Type B pancreatic cell (in vitro differentiated cells): ENCODE measurements around the gene MAGI1. TPM values are rescaled to one million over a fixed set of nuclear protein-coding genes. Genes with fewer than 3 reads are reported as not detected.

ENCODE experiments used
- DNase-seq: peaks from one replicate; pipeline ENCODE4 v3.0.0; 2021; ENCODE audit warnings: mixed read lengths; ENCODE audit not compliant: unreplicated experiment; ENCODE audit errors: extremely low spot score
- H3K27ac Mint-ChIP-seq: 2 replicates; pipeline ENCODE4 v1.8.0; 2021; ENCODE audit warnings: mild to moderate bottlenecking, mixed read lengths
- H3K27me3 Mint-ChIP-seq: 2 replicates; pipeline ENCODE4 v1.8.0; 2021; ENCODE audit warnings: mixed read lengths
- H3K36me3 Mint-ChIP-seq: 2 replicates; pipeline ENCODE4 v1.8.0; 2021; ENCODE audit warnings: mixed read lengths
- H3K4me1 Mint-ChIP-seq: one replicate; pipeline ENCODE4 v1.8.0; 2021; ENCODE audit warnings: mixed read lengths; ENCODE audit not compliant: unreplicated experiment
- H3K4me3 Mint-ChIP-seq: 2 replicates; pipeline ENCODE4 v1.8.0; 2021; ENCODE audit warnings: mild to moderate bottlenecking, mixed read lengths
- H3K9me3 Mint-ChIP-seq: 2 replicates; pipeline ENCODE4 v1.8.0; 2021; ENCODE audit warnings: mixed read lengths
- CTCF ChIP-seq: fragments of 200-600 bp; sonication (generic); conservative IDR thresholded peaks from 2 replicates; pipeline ENCODE4 v1.5.0; 2021; ENCODE audit warnings: antibody characterized with exemption, mild to moderate bottlenecking
- total RNA-seq: library from RNA; stranded (reverse); gene quantifications from 2 replicates; pipeline ENCODE4 v1.2.1, GENCODE V29; 2021; ENCODE audit warnings: low replicate concordance

The MAGI1 gene
- total RNA-seq, 1 donor from 2014 or later, result 53.1 TPM

GRCh38 chr3:65814845-65815578 is 223.7 kb downstream of the MAGI1 start:
- Mint-ChIP-seq H3K4me1 (peaks cover 32% of the 10 kb centered on the region), H3K4me3 (no peak overlapping the region), H3K36me3 (peaks cover 3% of the 10 kb centered on the region), H3K27ac (no peak overlapping the region), H3K27me3 (no peaks in the 10 kb centered on the region), H3K9me3 (no peaks in the 10 kb centered on the region)
- DNase-seq, result no peak
- no peak for TF ChIP-seq CTCF

GRCh38 chr3:65811892-65812291 is 226.8 kb downstream of the MAGI1 start:
- no peak for DNase-seq
- no peaks in the 10 kb centered on the region for H3K9me3 Mint-ChIP-seq
- no peak overlapping the region for H3K27ac Mint-ChIP-seq
- peaks cover 35% of the 10 kb centered on the region for H3K4me1 Mint-ChIP-seq
- peak overlapping the region; percentile 7 for H3K4me3 Mint-ChIP-seq
- TF ChIP-seq CTCF, result no peak
- H3K27me3 Mint-ChIP-seq, result no peaks in the 10 kb centered on the region
- peaks cover 3% of the 10 kb centered on the region for H3K36me3 Mint-ChIP-seq

- H3K36me3 Mint-ChIP-seq, result peaks cover 3% of the 10 kb centered on the region
Measured at GRCh38 chr3:65811086-65811761, 227.5 kb downstream of the MAGI1 start.

GRCh38 chr3:65810302-65810701 is 228.4 kb downstream of the MAGI1 start:
- no peak overlapping the region for H3K27ac Mint-ChIP-seq
- H3K36me3 Mint-ChIP-seq, result peaks cover 7% of the 10 kb centered on the region
- no peak for TF ChIP-seq CTCF
- peaks cover 35% of the 10 kb centered on the region for H3K4me1 Mint-ChIP-seq
- no peak overlapping the region for H3K4me3 Mint-ChIP-seq
- DNase-seq, result no peak
- no peaks in the 10 kb centered on the region for H3K27me3 Mint-ChIP-seq
- H3K9me3 Mint-ChIP-seq, result no peaks in the 10 kb centered on the region

More at GRCh38 chr3:65811086-65811761, 227.5 kb downstream of the MAGI1 start:
- H3K4me1 Mint-ChIP-seq, result peaks cover 35% of the 10 kb centered on the region
- no peak for TF ChIP-seq CTCF
- H3K9me3 Mint-ChIP-seq, result no peaks in the 10 kb centered on the region
- no peak for DNase-seq
- no peak overlapping the region for H3K4me3 Mint-ChIP-seq
- no peak overlapping the region for H3K27ac Mint-ChIP-seq
- H3K27me3 Mint-ChIP-seq, result no peaks in the 10 kb centered on the region

- peaks cover 34% of the 10 kb centered on the region for H3K4me1 Mint-ChIP-seq
- no peak for TF ChIP-seq CTCF
- no peak for DNase-seq
- H3K27ac Mint-ChIP-seq, result no peak overlapping the region
- no peak overlapping the region for H3K4me3 Mint-ChIP-seq
- no peaks in the 10 kb centered on the region for H3K27me3 Mint-ChIP-seq
- H3K9me3 Mint-ChIP-seq, result no peaks in the 10 kb centered on the region
- H3K36me3 Mint-ChIP-seq, result peaks cover 7% of the 10 kb centered on the region
Measured at GRCh38 chr3:65809641-65810150, 229.0 kb downstream of the MAGI1 start.
